HG03575 (cell line): ENCODE measurements around the gene PLAA.

Source experiments
- ATAC-seq: cut with Tn5 transposase; IDR thresholded peaks from one replicate; pipeline ENCODE4 v1.9.1; 2021; ENCODE audit not compliant: unreplicated experiment, insufficient number of reproducible peaks, low FRiP score; ENCODE audit errors: extremely low read depth

Gene PLAA

GRCh38 chr9:26946753-26947727 lies at the start of gene PLAA:
Gene PLAA (minus strand): TSS chr9:26947242. CDS start chr9:26947045, 197 bp downstream.
- ATAC-seq = peak; percentile 98

DNA sequence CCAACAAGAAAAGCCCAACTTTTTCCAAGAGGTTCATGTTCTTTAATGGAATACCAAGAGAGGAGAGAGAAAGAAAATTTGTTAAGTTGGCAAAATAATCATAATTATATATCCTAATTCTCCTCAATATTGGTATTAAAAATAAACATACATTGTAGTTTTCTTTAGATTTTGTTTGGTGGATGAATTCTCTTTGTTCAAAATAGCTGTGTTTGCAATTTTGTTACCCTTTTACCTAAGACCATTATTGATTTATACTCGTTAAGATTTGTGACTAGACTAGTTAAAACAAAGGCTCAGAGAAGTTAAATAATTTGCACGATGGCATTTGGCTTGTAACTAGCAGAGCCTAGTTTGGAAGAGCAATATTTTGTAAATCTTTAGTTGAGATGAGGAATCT lies 48.8 kb upstream of the PLAA start:
- no peak for ATAC-seq

DNA sequence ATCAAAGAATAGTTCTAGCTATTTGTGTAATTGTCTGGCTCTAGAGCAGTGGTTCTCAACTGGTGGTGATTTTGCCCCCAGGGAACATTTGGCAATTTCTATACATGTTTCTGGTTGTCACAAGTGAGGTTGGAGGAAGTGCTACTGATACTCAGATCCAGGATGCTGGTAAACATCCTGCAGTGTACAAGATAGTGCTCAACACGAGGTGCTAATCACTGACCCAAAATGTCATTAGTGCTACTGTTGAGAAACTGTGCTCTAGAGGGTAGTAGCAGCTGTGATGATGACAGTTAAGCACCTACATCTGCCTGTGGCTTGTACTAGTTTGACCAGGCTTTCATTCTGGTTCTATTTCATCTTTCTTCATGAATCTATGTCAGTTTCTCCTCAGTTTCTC lies 36.3 kb upstream of the PLAA start:
- ATAC-seq = no peak

- ATAC-seq = no peak
These were observed 29.0 kb upstream of the PLAA start for GRCh38 chr9:26975728-26976707.

DNA sequence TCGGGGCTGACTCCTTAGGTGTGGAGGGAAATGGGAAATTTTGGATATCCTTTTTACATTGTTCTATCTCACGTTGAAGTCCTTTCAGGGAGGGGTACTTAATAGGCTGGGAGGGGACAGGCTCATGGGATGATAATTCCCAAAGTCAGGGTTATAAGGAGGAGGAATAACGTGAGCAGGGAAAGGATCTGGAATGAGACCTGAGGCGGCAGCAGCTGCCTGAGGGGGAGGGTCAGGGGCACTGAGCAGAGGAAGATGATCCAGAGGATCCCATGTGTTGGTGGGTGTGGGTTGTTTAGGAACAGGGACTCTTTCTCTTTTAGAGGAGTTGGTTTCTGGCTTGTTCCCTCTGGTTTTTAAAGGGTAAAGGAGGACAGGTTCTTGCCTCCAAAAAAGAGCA lies 27.9 kb upstream of the PLAA start:
- ATAC-seq = no peak

GRCh38 chr9:26973989-26974388 lies 26.9 kb upstream of the PLAA start:
- no peak for ATAC-seq

DNA sequence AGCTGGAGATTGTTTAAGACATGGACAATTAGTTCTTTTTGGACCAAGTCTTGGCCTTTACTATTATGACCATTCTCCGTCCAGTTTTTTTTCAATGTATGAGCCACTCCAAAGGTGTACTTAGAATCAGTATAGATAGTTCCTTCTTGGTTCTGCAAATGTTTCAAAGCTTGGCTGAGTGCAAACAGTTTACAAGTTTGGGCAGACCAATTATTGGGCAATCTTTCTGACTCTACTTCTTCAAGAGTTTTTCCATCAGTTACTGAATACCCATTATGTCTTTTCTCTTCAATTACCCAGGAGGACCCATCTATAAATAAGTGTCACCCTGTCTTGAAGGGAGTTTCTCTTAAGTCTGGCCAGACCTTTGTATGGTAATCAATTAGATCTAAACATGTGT lies 24.7 kb upstream of the PLAA start:
- no peak for ATAC-seq

DNA sequence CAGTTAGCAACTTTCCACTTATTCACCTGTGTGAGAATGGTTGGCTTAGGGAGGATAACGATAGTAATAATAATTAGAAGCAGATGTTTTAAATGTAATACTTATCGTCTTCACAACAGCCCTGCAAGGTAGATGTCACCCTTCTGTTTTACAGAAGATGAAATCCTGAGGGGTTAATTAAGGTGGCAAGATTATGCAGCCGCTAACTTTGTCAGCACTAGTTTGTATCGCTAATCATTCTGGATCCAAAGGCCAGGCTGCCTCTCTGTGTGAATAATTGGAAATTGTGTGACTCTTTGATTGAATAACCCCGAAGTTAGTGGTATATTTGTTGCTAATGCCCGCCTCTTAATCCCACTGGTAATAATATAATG lies 9.8 kb upstream of the PLAA start:
- no peak for ATAC-seq

GRCh38 chr9:26955921-26956859 lies 9.1 kb upstream of the PLAA start, which contains the start of gene IFT74:
Gene IFT74 (plus strand): TSS chr9:26956412. CDS start chr9:26961968, 5,556 bp downstream.
- peak; percentile 94 for ATAC-seq

GRCh38 chr9:26955222-26955903 lies 8.3 kb upstream of the PLAA start:
- ATAC-seq = no peak

DNA sequence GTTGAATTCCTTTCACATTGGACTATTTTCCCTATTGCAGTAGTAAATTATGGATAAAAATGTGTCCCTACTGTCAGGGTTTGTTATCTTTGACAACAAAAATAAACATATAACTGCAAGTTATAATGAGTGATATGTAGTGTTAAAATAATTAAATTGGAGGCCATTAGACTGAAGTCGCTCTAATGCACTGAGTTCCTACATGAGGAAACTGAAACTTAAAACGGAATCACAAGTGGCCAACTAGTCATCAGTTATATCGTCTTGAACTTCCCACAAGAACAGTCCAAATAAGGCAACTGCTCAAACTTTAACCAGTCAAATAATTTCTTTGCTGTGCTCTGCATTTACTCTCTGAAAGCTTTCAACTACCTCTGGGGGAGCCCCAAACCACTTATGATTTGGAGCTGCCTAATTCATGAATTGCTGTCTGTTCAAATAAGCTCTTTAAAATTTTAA lies 7.0 kb upstream of the PLAA start:
- no peak for ATAC-seq

DNA sequence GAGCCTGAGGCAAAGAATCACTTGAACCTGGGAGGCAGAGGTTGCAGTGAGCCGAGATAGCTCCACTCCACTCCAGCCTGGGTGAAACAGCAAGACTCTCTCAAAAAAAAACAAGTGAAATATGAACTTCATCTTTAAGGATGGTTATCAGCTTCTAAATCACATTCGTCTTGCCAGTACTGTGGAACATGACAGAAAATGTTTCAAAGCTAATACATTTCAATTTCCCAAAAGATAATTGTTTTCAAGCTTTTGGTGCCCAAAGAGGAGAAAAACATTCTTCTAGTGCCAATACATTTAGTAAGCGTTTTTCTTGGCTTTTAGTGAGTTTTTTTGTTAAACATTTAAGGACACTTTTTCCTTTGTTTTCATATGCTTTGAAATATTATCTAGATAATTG lies 4.8 kb upstream of the PLAA start:
- no peak for ATAC-seq

- no peak for ATAC-seq
These were observed 3.5 kb upstream of the PLAA start for GRCh38 chr9:26950521-26950920.

- no peak for ATAC-seq
These were observed 2.6 kb upstream of the PLAA start for GRCh38 chr9:26949637-26950069.

DNA sequence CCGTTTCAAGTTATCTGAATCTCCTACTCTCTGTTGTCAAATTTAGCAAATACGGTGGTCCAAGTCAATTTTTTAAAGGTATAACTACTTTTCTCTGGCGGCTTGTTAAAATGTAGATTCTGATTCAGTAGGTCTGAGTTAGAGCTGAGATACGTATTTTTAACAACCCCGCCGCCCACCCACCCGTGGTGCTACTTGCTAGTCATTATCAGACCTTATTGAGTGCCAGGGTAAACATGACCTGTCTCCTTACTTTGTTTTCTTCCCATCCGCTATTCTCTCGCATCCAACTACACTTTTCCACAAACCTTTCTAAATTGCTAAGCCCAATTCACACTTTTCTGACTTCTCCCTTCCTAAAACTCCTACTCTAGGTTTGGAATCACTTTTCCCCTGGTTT lies 694 bp upstream of the PLAA start:
- ATAC-seq = no peak

DNA sequence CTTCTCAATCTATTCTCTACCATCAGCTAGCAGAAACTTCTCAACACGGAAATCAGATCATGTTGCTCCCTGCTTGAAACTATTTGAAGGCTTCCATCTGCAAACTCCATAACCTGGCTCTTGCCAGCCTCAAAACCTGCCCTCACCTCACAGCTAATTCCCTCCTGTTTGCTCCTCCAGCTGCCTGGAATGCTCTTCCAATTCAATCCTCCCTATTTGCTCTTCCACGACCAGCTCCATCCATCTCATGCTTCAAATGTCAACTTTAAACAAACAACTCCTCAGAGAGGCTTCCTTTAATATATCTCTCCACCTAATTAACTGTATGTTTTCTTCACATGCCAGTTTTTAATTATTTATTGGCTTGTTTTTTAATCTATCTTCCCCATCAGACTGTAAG lies 1.5 kb downstream of the PLAA start:
- no peak for ATAC-seq

- no peak for ATAC-seq
These were observed 6.3 kb downstream of the PLAA start for GRCh38 chr9:26940779-26941178.
